OCI-LY3 (cell line): ENCODE results near the gene NCLN.

Source experiments
- EZH2phosphoT487 ChIP-seq: fragments of 200-600 bp; shearing (Covaris generic); IDR thresholded peaks from 2 replicates; pipeline ENCODE4 v1.6.1; 2018; ENCODE audit warnings: antibody characterized with exemption, mixed run types, low read depth
- TF ChIP-seq, protein P1 (sequence below): fragments of 200-600, 300-600 bp; sonication (generic); IDR thresholded peaks from 2 replicates; pipeline ENCODE4 v1.5.1; 2014; ENCODE audit warnings: antibody characterized with exemption, low read length, low read depth

DNA sequence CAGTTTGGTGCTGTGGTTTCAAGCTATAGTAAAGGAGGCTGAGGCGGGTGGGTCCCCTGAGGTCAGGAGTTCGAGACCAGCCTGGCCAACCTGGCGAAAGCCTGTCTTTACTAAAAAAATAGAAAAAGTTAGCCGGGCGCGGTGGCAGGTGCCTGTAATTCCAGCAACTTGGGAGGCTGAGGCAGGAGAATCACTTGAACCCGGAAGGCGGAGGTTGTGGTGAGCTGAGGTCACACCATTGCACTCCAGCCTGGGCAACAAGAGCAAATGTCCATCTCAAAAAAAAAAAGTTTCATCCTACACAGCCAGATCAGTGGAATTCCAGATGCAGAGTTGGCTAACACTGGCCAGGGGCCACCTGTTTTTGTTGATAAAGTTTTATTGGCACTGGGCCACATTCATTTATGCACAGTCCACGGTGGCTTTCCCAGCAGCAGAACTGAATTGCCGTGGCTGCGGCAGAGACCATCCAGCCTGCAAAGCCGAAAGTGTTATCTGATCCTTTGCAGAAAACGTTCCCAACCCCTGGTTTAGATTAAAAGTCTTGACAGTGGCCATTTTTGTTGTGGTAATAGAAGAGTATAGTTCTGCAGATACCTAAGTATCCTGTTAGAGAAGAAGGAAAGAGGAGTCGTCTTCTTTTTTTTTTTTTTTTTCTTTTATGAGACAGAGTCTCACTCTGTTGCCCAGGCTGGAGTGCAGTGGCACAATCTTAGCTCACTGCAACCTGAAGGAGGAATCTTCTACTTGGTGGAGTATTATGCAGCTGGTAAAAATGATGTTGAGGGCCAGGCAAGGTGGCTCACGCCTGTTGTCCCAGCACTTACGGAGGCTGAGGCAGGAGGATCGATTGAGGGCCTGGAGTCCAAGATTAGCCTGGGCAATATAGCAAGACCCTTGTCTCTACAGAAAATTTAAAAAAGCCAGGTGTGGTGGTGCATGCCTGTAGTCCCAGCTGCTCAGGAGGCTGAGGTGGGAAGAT lies 8.7 kb downstream of the NCLN start:
- TF ChIP-seq, protein P1, sequence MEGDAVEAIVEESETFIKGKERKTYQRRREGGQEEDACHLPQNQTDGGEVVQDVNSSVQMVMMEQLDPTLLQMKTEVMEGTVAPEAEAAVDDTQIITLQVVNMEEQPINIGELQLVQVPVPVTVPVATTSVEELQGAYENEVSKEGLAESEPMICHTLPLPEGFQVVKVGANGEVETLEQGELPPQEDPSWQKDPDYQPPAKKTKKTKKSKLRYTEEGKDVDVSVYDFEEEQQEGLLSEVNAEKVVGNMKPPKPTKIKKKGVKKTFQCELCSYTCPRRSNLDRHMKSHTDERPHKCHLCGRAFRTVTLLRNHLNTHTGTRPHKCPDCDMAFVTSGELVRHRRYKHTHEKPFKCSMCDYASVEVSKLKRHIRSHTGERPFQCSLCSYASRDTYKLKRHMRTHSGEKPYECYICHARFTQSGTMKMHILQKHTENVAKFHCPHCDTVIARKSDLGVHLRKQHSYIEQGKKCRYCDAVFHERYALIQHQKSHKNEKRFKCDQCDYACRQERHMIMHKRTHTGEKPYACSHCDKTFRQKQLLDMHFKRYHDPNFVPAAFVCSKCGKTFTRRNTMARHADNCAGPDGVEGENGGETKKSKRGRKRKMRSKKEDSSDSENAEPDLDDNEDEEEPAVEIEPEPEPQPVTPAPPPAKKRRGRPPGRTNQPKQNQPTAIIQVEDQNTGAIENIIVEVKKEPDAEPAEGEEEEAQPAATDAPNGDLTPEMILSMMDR: no peak
- no peak for TF ChIP-seq EZH2phosphoT487
